GM18870 (cell line): ENCODE measurements around the gene RAB14.

Experiments
- ATAC-seq: cut with Tn5 transposase; IDR thresholded peaks from one replicate; pipeline ENCODE4 v1.9.1; 2021; ENCODE audit warnings: moderate library complexity; ENCODE audit not compliant: unreplicated experiment

The RAB14 gene

DNA sequence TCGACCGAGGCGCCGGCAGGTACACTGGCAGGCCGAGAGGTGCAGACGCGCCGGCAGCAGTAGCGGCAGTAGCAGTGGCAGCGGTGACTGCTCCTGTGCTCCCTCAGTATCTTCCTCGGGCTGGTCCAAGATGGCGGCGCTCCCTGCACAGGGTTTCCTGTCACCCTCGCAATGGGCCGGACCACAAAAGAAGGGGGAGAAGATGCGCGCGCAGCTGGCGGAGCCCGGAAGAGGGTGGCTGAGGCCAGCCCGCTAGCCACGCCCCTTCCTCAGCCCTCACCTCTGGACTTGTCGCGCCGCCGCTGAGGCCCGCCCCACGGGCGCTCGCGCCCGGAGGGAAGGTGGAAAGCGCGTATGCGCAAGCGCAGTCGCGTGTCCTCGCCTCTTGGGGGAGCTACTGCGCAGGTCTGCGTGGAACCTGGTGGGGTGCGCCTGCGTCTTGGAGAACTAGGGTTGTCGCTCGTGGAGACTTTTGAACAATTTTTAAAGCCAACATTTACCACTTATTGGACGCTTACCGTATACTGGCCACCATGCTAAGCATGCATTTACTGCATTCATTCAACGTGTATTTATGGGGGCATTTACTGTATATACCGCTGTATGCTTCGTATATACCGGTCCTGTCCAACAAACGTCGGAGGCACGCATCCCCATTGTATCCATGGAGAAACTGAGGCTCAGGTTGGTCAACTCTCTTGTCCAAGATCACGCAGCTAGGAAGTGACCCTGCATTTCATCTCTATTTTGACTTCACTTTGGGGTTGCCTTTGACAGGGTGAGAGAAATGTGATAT is at the start of gene RAB14:
Gene RAB14, minus strand, starts transcription at position 132 of the 796 bp plus-strand sequence. CDS start 8,457 bp downstream, outside the sequence.
- peak; percentile 90 for ATAC-seq

DNA sequence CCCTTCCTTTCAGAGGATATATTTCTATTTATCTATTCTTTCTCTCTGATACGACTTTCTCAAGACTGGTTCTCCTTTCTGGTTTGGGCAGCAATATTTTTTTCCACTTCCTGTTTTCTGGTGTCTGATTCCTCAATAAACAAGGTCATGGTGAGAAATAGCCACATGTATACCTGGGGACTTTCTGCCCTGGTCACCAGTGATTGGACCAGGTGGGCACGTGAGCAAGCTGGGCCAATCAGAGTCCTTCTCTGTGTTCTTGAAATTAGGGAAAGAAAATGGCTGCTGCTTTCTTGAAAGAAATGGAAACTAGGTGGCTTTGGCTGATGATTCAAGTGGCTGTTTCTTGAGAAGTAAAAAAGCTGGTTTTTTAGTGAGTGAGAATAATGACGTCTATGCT is 47.9 kb upstream of the RAB14 start:
- ATAC-seq: no peak

DNA sequence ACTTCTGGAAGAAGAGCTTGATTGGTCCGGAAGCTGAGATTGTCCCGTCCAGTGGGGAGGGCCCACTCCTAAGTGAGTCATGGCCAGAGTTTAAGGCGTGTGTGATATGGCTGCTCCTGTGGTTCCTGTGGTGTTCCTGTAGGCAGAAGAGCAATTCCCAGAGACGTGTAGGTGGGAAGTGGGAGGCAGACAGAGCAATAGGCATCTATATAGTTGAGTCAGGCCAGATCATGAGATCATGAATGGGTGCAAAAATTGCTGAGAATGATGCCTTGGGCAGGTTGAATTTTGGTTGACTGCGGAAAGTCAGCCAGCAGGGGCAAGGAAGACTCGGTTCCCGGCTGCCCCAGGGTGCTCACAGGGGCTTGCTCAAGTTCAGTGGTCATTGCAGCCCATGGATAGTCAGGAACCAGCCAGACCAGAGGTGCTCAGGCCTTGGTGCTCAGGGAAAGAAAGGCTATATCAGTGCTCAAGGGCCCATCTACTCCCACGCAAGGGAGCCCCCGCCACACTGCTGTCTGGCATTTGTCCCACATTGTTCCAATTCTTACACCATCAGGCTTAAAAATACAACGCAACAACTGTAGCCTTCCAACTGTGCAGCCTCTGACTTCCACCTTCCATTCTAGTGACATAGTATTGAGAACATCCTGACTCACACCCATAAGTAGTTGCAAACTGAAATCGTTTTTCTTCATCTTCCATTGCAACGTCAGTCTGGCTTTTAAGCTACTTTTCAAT is 45.3 kb upstream of the RAB14 start:
- no peak for ATAC-seq

DNA sequence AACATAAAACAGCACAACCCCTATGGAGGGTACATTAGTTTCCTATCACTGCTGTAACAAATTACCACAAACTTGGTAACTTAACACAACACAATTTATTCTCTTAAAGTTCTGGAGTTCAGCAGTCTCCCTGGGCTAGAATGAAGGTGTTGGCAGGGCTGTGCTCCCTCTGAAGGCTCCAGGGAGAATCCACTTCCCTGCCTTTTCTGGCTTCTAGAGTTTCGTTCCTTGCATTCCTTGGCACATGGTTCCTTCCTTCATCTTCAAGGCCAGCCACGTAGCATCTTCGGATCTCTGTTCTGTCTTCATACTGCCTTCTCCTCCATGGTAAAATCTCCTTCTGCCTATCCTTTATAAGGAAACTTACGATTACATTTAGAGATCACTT is 41.3 kb upstream of the RAB14 start:
- ATAC-seq: no peak

DNA sequence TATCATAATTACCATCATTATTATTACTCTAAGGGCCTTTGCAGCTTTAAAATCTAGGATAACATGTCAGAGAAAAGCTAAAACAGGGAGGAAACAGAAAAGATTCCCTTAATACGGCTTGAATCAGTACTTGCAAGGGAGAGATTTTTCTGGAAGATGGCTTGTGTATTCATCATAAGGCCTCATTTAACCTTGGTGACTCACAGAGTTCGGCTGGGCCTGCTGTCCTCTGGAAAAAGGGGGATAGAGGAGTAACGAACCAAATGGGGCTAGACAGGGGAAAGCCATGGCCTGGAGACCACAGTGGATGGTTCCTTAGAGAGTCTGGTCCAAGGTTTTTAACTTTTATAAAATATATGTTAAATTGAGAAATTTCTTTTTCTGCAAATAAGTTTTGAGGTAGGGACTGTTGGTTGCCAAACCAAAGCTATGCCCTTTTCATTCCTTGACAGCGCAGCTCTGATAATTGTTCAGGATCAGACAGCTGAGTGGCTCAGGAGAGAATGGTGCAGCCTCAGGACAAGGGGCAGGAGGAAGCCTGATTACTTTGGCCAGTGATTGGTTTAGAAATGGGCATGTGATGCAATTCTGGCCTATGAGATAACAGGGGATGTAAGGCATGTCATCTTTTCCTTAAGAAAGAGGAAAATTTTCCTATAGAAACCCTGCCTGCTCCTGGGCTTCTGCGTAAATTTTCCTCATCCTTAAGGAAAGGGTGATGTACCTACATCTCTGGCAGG is 40.7 kb upstream of the RAB14 start:
- ATAC-seq: no peak

DNA sequence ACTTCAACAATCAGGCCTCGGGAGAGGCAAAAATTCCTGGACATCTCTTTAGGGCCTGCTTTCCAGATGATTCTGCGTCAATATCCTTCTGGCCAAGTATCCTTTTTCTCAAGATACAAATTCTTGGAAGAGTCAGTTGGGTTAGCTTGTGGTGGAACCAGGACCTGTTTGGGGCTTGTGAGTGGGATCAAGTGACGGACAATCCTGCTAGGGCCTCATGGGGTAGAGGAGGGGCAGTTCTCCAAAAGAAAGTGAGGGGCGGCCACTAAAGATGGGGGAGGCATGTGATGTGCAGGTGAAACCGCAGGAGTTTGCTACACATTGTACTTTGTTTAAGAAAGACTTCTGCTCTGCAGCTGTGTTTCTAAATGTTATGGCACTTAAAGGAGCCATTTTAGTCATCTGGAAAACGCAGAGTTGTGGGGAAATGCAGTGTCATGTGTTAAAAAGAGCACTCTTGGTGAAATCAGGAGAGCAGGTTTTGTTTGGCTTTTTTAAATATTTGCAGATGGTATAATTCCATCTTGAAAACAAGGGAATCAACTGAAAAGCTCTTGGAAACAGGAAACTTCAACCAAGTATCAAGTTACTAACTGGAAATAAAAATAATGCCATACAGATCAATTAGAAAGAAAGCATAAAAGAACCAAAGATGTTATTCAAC is 38.9 kb upstream of the RAB14 start:
- ATAC-seq: no peak

DNA sequence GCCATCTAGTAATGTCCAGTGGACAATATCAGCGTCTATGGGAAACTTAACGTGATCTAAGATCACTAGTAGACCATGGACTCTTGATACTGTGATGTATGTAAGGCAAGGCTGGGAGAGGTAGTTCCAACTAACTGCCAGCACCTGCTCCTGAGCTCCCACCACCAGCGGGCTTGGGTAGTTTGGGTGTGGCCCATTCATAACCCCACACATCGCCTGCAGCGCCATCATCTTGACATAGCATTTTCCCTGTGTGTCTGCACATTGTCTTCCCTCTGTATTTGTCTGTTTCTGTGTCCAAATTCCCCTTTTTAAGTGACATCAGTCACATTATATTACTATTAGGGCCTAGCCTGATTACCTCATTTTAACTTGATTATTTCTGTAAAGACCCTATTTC is 38.2 kb upstream of the RAB14 start:
- ATAC-seq: no peak

DNA sequence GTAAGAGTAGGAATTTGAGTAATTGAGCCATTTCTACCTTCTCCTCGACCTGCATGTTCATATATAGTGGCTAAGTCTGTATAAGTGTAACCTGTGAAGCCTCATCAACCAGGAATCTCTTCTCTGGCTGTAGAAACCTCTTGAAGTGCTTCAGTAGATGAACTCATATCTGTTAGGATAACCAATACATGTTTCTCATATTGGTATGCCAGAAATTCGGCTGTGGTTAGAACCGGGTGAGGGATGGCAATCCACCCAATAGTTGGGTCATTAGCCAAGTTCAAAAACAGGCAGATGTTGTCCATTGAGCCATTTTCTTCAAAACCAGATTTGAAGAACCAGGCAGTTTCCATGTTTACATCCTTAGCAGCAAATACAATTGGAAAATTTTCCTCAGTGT is 37.4 kb upstream of the RAB14 start:
- no peak for ATAC-seq

DNA sequence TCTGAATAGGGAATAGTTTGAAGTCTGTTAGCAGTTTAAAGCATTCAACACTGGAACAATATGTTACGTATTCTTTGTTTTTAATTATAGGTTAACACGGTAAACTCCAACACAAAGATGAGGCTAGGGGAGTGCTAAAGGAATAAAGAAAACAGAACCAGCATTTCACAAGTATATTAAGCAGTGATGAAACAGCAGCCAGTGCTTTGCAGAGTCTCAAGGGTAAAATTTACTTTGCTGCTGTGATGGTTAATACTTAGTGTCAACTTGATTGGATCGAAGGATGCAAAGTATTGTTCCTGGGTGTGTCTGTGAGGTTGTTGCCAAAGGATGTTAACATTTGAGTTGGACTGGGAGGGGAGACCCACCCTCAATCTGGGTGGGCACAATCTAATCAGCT is 36.2 kb upstream of the RAB14 start:
- no peak for ATAC-seq

DNA sequence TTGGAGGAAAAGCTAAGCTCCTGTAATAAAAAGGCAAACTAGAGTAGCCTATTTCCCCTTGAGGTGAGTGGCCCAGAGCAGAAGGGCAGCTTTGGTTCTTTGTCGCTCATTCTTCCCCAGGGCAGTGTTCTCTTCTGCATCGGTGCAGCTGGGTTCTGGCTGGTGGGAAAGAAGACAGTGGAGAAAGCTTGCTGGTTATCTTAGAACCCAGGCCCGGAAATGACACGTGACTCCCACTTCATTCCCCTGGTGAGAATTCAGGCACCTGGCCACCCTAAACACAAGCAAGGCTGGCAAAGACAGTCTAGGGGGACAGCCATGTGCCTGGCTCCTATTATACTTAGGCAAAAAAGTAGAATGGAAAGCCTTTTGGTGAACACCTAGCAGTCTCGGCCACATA is 33.8 kb upstream of the RAB14 start:
- no peak for ATAC-seq

DNA sequence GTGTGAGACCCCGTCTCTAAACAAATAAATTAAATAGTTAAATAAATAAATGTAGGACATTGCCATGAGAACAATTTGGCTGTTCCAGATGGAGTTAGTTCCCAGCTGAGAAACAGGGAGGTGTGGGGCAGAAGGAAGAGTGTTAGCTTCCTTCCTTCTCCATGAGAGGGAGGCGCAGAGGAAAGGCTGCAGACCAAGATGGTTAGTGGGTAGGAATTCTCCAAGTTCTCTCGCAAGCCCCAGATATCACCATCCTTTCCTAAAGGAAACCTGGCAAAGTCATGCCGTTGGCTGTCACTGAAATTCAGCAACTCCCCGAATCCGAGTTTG is 33.1 kb upstream of the RAB14 start:
- ATAC-seq: no peak

DNA sequence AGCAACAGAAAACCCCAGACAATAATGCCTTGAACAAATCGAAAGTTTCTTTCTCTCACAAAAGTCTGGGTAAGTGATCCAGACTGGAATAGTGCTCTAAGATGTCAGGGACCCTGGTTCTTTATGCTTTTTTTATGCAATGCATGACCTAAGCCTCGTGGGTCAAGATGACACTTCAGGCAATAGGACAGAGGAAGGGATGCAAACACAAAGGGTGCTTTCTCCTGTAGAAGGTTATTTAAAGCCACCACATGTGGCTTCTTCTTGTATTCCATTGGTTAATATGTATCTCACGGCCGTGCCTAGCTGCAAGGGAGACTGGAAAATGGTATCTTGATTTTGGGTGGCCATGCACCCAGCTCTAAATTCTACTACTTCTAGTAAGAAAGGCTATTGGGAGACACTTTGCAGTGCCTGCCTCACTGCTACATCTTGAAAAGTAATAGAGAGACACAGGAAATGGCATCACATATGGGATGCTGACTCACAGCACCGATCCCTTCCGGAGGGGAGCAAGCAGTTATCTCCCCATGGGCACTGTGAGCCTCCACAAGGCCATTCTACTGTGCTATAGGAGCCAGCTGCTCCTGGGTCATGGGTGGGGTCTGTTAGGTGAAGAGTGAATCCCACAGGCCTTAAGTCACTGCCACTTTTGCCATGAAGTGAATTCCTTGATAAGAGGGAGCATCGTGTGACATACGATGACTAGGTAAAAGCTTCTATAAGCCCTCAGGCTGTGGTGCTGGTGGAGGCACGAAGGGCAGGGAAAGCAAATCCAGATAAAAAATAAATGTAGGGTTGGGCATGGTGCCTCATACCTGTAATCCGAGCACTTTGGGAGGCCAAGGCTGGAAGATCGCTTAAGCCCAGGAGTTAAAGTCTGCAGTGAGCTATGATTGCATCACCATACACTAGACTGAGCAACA is 32.5 kb upstream of the RAB14 start:
- ATAC-seq: no peak

DNA sequence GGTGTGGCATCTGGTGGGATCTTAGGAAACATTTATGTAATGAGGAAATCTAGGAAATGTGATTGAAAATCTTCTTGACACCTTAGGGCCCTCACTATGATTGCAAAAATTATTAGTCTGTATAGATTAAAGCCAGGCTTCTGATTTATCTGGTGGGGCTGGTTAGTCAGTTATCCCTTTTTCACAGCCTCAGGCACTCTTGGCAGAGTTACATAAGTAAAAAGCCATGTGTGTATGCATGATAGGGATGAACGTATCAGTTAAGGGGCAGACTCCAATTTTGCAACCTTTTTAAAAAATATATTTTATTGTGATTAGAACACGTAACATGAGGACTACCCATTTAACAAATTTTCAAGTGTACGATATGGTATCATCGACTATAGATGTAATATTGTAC is 30.6 kb upstream of the RAB14 start:
- ATAC-seq: no peak

DNA sequence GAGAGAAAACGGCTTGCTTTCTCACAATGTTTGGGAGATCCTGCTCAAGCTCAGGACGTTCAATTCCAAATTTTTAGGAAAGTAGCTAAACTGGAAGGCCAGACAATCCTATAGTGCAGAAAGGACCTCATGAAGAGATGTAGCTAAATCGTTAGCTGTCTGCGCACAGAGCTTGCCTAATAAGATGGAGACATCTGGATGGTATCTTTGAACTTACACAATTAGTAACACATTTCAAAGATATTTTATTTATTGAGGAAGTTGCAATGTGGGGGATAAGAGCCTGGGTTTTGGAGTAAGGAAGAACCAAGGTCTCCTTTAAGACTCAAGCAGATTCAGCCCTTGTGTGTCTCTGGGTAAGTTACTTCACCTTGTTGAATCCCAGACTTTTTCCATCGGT is 28.6 kb upstream of the RAB14 start:
- no peak for ATAC-seq

DNA sequence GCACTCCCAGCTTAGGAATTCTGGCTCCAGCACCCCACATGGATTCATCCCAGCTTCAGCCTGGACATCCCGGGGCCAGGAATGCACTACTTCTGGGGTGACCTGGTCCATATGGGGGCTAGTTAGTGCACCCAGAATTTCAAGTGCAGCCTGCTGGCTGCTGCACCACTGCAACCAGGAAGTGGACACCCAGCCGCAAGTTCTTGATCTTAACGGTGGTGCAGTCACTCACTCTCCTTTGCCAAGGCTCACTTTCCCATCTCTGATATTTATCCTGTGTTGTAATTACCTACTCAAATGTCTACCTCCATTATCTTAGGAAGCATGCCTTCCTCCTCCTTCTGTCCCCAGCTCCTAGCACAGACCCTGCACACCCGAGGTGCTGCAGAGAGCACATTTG is 26.2 kb upstream of the RAB14 start:
- ATAC-seq: no peak

DNA sequence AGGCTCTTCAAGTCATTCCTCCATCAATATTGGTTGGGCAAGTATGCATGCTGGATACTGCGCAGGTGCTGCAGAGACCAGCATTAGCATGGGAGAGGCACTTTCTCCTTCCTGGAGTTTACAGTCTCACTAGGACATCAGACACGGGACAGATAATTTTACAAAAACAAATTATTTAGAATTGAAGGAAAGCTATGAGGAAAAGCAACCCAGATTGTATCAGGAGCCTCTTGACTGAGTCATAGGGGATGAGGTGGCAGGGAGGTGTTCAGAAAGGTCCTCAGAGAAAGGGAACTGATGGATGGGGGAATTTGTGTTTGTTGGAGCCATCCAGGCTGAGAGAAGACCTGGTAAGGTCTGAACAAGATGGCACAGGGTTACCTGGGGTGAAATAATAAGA is 24.5 kb upstream of the RAB14 start:
- no peak for ATAC-seq

DNA sequence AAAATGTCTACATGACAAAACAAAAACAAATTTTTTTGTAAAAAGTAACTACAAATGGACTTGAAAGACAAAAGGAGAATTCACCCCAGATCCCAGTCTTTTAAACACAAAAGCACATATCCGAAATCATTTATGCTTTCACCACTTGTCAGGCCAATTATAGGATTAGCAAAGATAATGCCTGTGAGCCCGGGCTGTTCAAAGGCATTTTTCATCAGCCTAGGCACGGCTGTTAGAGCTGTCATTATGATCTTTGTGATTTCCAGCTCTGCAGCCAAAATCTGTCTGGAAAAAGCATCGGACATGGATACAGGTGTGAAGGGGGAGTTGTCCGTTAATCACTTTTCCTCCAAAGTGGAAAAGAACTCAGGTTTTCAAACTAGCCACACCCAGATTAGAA is 23.6 kb upstream of the RAB14 start:
- no peak for ATAC-seq

DNA sequence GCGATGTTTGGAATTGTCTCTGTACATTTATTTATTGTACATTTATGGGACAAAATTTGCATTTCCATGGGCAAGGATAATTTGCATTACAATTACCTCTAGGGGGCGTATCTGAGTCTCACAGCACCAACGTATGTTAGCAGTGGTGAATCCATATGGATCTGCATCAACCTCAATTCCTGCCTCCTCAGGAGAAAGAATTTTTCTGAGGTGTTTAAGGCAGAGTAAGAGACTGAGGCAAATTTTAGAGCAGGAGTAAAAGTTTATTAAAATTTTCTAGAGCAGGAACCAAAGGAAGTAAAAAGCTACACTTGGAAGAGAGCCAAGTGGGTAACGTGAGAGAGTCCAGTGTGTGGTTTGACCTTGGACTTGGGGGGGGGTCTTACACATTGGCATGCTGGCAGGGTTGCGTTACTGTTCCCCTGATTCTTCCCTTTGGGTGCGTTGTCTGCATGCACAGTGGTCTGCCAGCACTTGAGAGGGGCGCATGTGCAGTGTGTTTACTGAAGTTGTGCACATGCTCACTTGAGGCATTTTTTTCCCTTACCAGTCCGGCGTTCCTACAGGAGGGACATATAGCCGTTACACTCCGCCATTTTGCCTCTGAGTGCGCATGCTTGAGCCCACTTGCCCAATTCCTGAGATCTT is 21.0 kb upstream of the RAB14 start:
- ATAC-seq: no peak

DNA sequence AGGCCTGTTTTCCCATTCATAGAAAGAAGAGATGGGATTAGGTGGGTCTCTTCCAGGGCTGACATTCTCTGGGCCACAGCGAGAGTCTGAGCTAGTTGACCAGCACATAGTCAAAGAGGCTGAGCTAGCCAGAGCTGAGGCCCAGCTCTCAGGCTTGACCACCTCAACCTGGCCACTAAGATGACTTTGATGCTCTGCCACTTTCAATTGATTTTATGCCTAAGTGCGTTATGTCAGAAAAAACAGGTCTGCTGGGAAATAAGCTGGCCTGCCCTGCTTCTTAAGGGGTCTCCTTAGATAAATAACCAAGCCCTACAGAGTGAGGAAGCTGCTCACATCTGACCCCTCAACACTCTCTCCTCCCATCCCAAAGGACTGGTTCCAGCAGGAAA is 20.0 kb upstream of the RAB14 start:
- ATAC-seq: no peak
